ENCODE data around the gene PSMG4.

DNA sequence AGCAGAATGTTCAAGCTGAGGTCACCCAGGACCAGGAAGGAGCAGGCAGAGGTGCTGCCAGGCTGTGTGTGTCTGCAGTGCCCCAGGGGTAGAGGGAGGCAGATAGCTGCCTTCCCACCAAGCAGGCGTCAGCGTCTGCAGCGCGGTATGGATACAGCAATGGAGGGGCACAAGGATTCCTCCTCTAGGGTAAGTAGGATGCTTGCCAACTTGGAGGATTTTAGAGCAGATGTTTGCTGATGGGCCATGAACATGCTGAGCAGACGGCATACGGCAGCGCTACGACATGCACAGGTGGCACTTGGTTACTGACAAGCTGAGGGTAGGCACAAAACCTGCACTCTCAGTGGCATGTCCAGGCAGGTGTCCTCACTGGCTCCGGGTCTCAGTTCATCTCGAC lies 48.1 kb downstream of the PSMG4 start:
- TF ChIP-seq EZH2phosphoT487 (IDR thresholded peaks at IDR 0.05; ENCODE audit: low read length), result no peak
- TF ChIP-seq, protein P1, sequence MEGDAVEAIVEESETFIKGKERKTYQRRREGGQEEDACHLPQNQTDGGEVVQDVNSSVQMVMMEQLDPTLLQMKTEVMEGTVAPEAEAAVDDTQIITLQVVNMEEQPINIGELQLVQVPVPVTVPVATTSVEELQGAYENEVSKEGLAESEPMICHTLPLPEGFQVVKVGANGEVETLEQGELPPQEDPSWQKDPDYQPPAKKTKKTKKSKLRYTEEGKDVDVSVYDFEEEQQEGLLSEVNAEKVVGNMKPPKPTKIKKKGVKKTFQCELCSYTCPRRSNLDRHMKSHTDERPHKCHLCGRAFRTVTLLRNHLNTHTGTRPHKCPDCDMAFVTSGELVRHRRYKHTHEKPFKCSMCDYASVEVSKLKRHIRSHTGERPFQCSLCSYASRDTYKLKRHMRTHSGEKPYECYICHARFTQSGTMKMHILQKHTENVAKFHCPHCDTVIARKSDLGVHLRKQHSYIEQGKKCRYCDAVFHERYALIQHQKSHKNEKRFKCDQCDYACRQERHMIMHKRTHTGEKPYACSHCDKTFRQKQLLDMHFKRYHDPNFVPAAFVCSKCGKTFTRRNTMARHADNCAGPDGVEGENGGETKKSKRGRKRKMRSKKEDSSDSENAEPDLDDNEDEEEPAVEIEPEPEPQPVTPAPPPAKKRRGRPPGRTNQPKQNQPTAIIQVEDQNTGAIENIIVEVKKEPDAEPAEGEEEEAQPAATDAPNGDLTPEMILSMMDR (IDR thresholded peaks at IDR 0.05; ENCODE audit: low read length), result no peak

All from MM.1S (cell line).